Suprapubic skin (tissue), 4 donors: ENCODE measurements around the gene MTARC2.

Experiments used
- EP300 ChIP-seq: sonication (generic); formaldehyde crosslinking; IDR thresholded peaks from one replicate; pipeline ENCODE4 v1.6.1; 2017; ENCODE audit warnings: antibody characterized with exemption
- POLR2A ChIP-seq, 2 donors: fragments of 450-650 bp; IDR thresholded peaks; one replicate each; pipeline ENCODE4 v1.6.1; 2017; ENCODE audit warnings: antibody characterized with exemption in 2 of 2, mild to moderate bottlenecking in 2 of 2, moderate library complexity in 2 of 2
- POLR2AphosphoS5 ChIP-seq, 3 donors: sonication (generic); formaldehyde crosslinking; IDR thresholded peaks; one replicate each; pipeline ENCODE4 v1.6.1; 2017; ENCODE audit warnings: antibody characterized with exemption in 3 of 3
- TF ChIP-seq, protein P1 (sequence below), 2 donors: fragments of 200-600 bp in 1 of 2; fragments of 450-650 bp in 1 of 2; sonication (generic) in 1 of 2; IDR thresholded peaks; one replicate each; pipeline ENCODE4 v1.5.1; 2016 to 2019; ENCODE audit warnings: antibody characterized with exemption in 2 of 2, mild to moderate bottlenecking in 1 of 2, moderate library complexity in 1 of 2

DNA sequence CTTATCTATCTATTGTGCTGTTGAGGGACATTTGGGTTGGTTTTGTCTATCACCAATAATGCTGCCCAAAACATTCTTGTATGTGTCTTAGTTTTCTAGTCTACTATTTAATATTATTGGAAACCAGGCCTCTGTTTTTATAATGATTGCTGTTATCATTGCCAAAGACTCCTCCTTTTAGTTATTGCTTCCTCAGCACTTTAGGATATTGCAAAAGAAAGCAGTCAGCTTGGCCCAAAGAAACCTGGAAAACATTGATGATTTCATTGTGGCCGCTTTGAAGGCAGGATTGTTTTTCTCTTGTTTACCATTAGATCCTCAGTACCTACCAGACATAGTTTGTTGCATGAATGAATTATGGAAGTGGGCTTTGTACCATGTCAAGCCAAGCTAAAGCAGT, 20.6 kb upstream of the MTARC2 start:
- TF ChIP-seq POLR2A (IDR thresholded peaks at IDR 0.05): no peak
- TF ChIP-seq, protein P1, sequence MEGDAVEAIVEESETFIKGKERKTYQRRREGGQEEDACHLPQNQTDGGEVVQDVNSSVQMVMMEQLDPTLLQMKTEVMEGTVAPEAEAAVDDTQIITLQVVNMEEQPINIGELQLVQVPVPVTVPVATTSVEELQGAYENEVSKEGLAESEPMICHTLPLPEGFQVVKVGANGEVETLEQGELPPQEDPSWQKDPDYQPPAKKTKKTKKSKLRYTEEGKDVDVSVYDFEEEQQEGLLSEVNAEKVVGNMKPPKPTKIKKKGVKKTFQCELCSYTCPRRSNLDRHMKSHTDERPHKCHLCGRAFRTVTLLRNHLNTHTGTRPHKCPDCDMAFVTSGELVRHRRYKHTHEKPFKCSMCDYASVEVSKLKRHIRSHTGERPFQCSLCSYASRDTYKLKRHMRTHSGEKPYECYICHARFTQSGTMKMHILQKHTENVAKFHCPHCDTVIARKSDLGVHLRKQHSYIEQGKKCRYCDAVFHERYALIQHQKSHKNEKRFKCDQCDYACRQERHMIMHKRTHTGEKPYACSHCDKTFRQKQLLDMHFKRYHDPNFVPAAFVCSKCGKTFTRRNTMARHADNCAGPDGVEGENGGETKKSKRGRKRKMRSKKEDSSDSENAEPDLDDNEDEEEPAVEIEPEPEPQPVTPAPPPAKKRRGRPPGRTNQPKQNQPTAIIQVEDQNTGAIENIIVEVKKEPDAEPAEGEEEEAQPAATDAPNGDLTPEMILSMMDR (IDR thresholded peaks at IDR 0.05): no peak
- TF ChIP-seq POLR2AphosphoS5 (IDR thresholded peaks at IDR 0.05): no peak
- no peak for TF ChIP-seq EP300
